ENCODE data around the gene PHLDA2. TPM values are rescaled to one million over a fixed set of nuclear protein-coding genes. Genes with fewer than 3 reads are reported as not detected.
A peak's percentile ranks its signal among the peaks of the same experiment; 100 is the strongest.

PHLDA2 gene
- total and polyA plus RNA-seq, 3 experiments from 2014 or later: 1.3 to 2.9 (median 2.1) TPM

GRCh38 chr11:2914455-2915195 is 14.6 kb downstream of the PHLDA2 start:
- no peak for DNase-seq
- no peaks in the 10 kb centered on the region for H3K9me3 Mint-ChIP-seq
- POLR2A ChIA-PET: no interaction called here
- no peak overlapping the region for H3K4me3 ChIP-seq (ENCODE audit: low read length)
- H3K27ac ChIP-seq (ENCODE audit: low read depth, low read length): no peak overlapping the region
- H3K36me3 Mint-ChIP-seq: no peaks in the 10 kb centered on the region
- H3K9me3 ChIP-seq (ENCODE audit: low read length): no peaks in the 10 kb centered on the region
- H3K4me1 Mint-ChIP-seq: peaks cover 13 to 24% (median 13%) of the 10 kb centered on the region in 3 donors
- H3K27ac Mint-ChIP-seq: peak overlapping the region in 1 of 8 donors; percentile 38
- peaks cover 10% of the 10 kb centered on the region for H3K4me1 ChIP-seq (ENCODE audit: insufficient read depth, low read length)
- no peaks in the 10 kb centered on the region for H3K27me3 Mint-ChIP-seq
- CTCF ChIA-PET: interaction anchor here (1.1 kb wide), 1 partner anchor 381 kb away, joined by 4 read pairs; no protein-coding TSS in a partner anchor
- H3K27me3 ChIP-seq (ENCODE audit: insufficient read depth, low read length, poor library complexity, severe bottlenecking): no peaks in the 10 kb centered on the region
- H3K4me3 Mint-ChIP-seq: no peak overlapping the region
- H3K36me3 ChIP-seq (ENCODE audit: insufficient read depth, low read length): no peaks in the 10 kb centered on the region

GRCh38 chr11:2913776-2914175 is 15.4 kb downstream of the PHLDA2 start:
- no peaks in the 10 kb centered on the region for H3K36me3 ChIP-seq (ENCODE audit: insufficient read depth, low read length)
- Mint-ChIP-seq H3K27ac (peak overlapping the region in 4 of 8 donors; percentile 6 to 59 (median 34)), H3K9me3 (no peaks in the 10 kb centered on the region), H3K4me3 (peak overlapping the region in 3 of 7 donors; percentile 41 to 73 (median 46)), H3K4me1 (peaks cover 13 to 24% (median 13%) of the 10 kb centered on the region in 3 donors), H3K27me3 (no peaks in the 10 kb centered on the region), H3K36me3 (no peaks in the 10 kb centered on the region)
- H3K9me3 ChIP-seq (ENCODE audit: low read length): no peaks in the 10 kb centered on the region
- peaks cover 10% of the 10 kb centered on the region for H3K4me1 ChIP-seq (ENCODE audit: insufficient read depth, low read length)
- no peak overlapping the region for H3K27ac ChIP-seq (ENCODE audit: low read depth, low read length)
- H3K27me3 ChIP-seq (ENCODE audit: insufficient read depth, low read length, poor library complexity, severe bottlenecking): no peaks in the 10 kb centered on the region
- ChIA-PET CTCF (interaction anchor here (0.8 kb wide), 1 partner anchor 21 kb away, joined by 3 read pairs; no protein-coding TSS in a partner anchor), POLR2A (no interaction called here)
- no peak for DNase-seq
- H3K4me3 ChIP-seq (ENCODE audit: low read length): no peak overlapping the region

GRCh38 chr11:2913019-2913431 is 16.2 kb downstream of the PHLDA2 start:
- POLR2A ChIA-PET: no interaction called here

GRCh38 chr11:2912498-2912897 is 16.7 kb downstream of the PHLDA2 start:
- H3K36me3 ChIP-seq (ENCODE audit: insufficient read depth, low read length): no peaks in the 10 kb centered on the region
- no peak overlapping the region for H3K27ac ChIP-seq (ENCODE audit: low read depth, low read length)
- Mint-ChIP-seq H3K36me3 (no peaks in the 10 kb centered on the region), H3K27ac (no peak overlapping the region), H3K4me3 (no peak overlapping the region), H3K4me1 (peaks cover 13 to 24% (median 13%) of the 10 kb centered on the region in 3 donors), H3K27me3 (no peaks in the 10 kb centered on the region), H3K9me3 (no peaks in the 10 kb centered on the region)
- no peak overlapping the region for H3K4me3 ChIP-seq (ENCODE audit: low read length)
- H3K27me3 ChIP-seq (ENCODE audit: insufficient read depth, low read length, poor library complexity, severe bottlenecking): no peaks in the 10 kb centered on the region
- H3K4me1 ChIP-seq (ENCODE audit: insufficient read depth, low read length): peaks cover 10% of the 10 kb centered on the region
- ChIA-PET CTCF (interaction anchor here (1.0 to 2.0 kb wide), 3 partner anchors 18 to 381 kb away, joined by 3 to 7 read pairs (median 4); no protein-coding TSS in a partner anchor), POLR2A (no interaction called here)
- DNase-seq: no peak
- no peaks in the 10 kb centered on the region for H3K9me3 ChIP-seq (ENCODE audit: low read length)

More at GRCh38 chr11:2913019-2913431, 16.2 kb downstream of the PHLDA2 start:
- peak overlapping the region in 2 of 7 donors; percentile 14 to 46 for H3K4me3 Mint-ChIP-seq
- no peaks in the 10 kb centered on the region for H3K27me3 ChIP-seq (ENCODE audit: insufficient read depth, low read length, poor library complexity, severe bottlenecking)
- no peaks in the 10 kb centered on the region for H3K36me3 Mint-ChIP-seq
- no peak overlapping the region for H3K4me3 ChIP-seq (ENCODE audit: low read length)
- H3K4me1 Mint-ChIP-seq: peaks cover 13 to 24% (median 13%) of the 10 kb centered on the region in 3 donors
- H3K9me3 Mint-ChIP-seq: no peaks in the 10 kb centered on the region
- no peak for DNase-seq
- no peaks in the 10 kb centered on the region for H3K27me3 Mint-ChIP-seq
- peaks cover 10% of the 10 kb centered on the region for H3K4me1 ChIP-seq (ENCODE audit: insufficient read depth, low read length)
- CTCF ChIA-PET: interaction anchor here (0.8 to 2.0 kb wide), 3 partner anchors 17 to 382 kb away, joined by 3 to 7 read pairs (median 3); no protein-coding TSS in a partner anchor
- H3K36me3 ChIP-seq (ENCODE audit: insufficient read depth, low read length): no peaks in the 10 kb centered on the region
- no peak overlapping the region for H3K27ac Mint-ChIP-seq
- H3K9me3 ChIP-seq (ENCODE audit: low read length): no peaks in the 10 kb centered on the region
- H3K27ac ChIP-seq (ENCODE audit: low read depth, low read length): no peak overlapping the region

GRCh38 chr11:2911785-2912391 is 17.3 kb downstream of the PHLDA2 start:
- Mint-ChIP-seq H3K36me3 (no peaks in the 10 kb centered on the region), H3K9me3 (no peaks in the 10 kb centered on the region), H3K27me3 (no peaks in the 10 kb centered on the region), H3K4me3 (no peak overlapping the region), H3K4me1 (peaks cover 13 to 24% (median 13%) of the 10 kb centered on the region in 3 donors), H3K27ac (peak overlapping the region in 2 of 8 donors; percentile 48 to 92)
- H3K4me1 ChIP-seq (ENCODE audit: insufficient read depth, low read length): peaks cover 10% of the 10 kb centered on the region
- no peaks in the 10 kb centered on the region for H3K9me3 ChIP-seq (ENCODE audit: low read length)
- H3K27ac ChIP-seq (ENCODE audit: low read depth, low read length): no peak overlapping the region
- CTCF ChIA-PET: interaction anchor here (1.1 to 2.0 kb wide), 2 partner anchors 18 to 381 kb away, joined by 4 to 7 read pairs; no protein-coding TSS in a partner anchor
- DNase-seq: no peak
- POLR2A ChIA-PET: no interaction called here
- no peaks in the 10 kb centered on the region for H3K27me3 ChIP-seq (ENCODE audit: insufficient read depth, low read length, poor library complexity, severe bottlenecking)
- no peak overlapping the region for H3K4me3 ChIP-seq (ENCODE audit: low read length)
- no peaks in the 10 kb centered on the region for H3K36me3 ChIP-seq (ENCODE audit: insufficient read depth, low read length)

- H3K4me1 Mint-ChIP-seq: peaks cover 13 to 24% (median 13%) of the 10 kb centered on the region in 3 donors
- POLR2A ChIA-PET: no interaction called here
Observed at GRCh38 chr11:2911088-2911784, 18.0 kb downstream of the PHLDA2 start.

GRCh38 chr11:2910401-2910955 is 18.7 kb downstream of the PHLDA2 start:
- Mint-ChIP-seq H3K4me1 (peaks cover 13 to 24% (median 13%) of the 10 kb centered on the region in 3 donors), H3K27ac (no peak overlapping the region), H3K4me3 (no peak overlapping the region), H3K9me3 (no peaks in the 10 kb centered on the region), H3K36me3 (peaks cover 4 to 7% (median 6%) of the 10 kb centered on the region in 3 donors), H3K27me3 (no peaks in the 10 kb centered on the region)
- H3K36me3 ChIP-seq (ENCODE audit: insufficient read depth, low read length): no peaks in the 10 kb centered on the region
- H3K4me3 ChIP-seq (ENCODE audit: low read length): no peak overlapping the region
- no peak for DNase-seq
- H3K4me1 ChIP-seq (ENCODE audit: insufficient read depth, low read length): peaks cover 10% of the 10 kb centered on the region
- POLR2A ChIA-PET: no interaction called here
- H3K9me3 ChIP-seq (ENCODE audit: low read length): no peaks in the 10 kb centered on the region
- no peaks in the 10 kb centered on the region for H3K27me3 ChIP-seq (ENCODE audit: insufficient read depth, low read length, poor library complexity, severe bottlenecking)
- CTCF ChIA-PET: interaction anchor here (0.8 to 2.0 kb wide), 2 partner anchors 18 to 19 kb away, joined by 3 to 6 read pairs; partner anchors contain the start of gene PHLDA2
- no peak overlapping the region for H3K27ac ChIP-seq (ENCODE audit: low read depth, low read length)

More at GRCh38 chr11:2911088-2911784, 18.0 kb downstream of the PHLDA2 start:
- Histone ChIP-seq H3K27ac (ENCODE audit: low read depth, low read length) (no peak overlapping the region), H3K36me3 (ENCODE audit: insufficient read depth, low read length) (no peaks in the 10 kb centered on the region), H3K4me3 (ENCODE audit: low read length) (no peak overlapping the region), H3K9me3 (ENCODE audit: low read length) (no peaks in the 10 kb centered on the region), H3K27me3 (ENCODE audit: insufficient read depth, low read length, poor library complexity, severe bottlenecking) (no peaks in the 10 kb centered on the region), H3K4me1 (ENCODE audit: insufficient read depth, low read length) (peaks cover 10% of the 10 kb centered on the region)
- Mint-ChIP-seq H3K9me3 (no peaks in the 10 kb centered on the region), H3K27me3 (no peaks in the 10 kb centered on the region), H3K27ac (peak overlapping the region in 1 of 8 donors; percentile 48), H3K36me3 (peaks cover 0 to 1% (median 0%) of the 10 kb centered on the region in 3 donors), H3K4me3 (no peak overlapping the region)
- DNase-seq: no peak
- CTCF ChIA-PET: interaction anchor here (0.8 to 2.0 kb wide), 4 partner anchors 18 to 380 kb away, joined by 3 to 7 read pairs (median 5); partner anchors contain the start of gene PHLDA2
